ENCODE results near the gene UVRAG.
"Not testable (repeated sequence)": the region's sequence is repeated elsewhere in the genome, so short reads cannot be mapped to it uniquely, and the experiment has no call there.

UVRAG gene

GRCh38 chr11:75973710-75974109, 158.7 kb downstream of the UVRAG start:
- DNase-seq, result not testable (repeated sequence)

GRCh38 chr11:75979075-75979474, 164.1 kb downstream of the UVRAG start:
- not testable (repeated sequence) for DNase-seq

- not testable (repeated sequence) for DNase-seq
Observed at GRCh38 chr11:75979479-75980027, 164.5 kb downstream of the UVRAG start.

GRCh38 chr11:75980031-75980430, 165.0 kb downstream of the UVRAG start:
- DNase-seq, result no peak

- DNase-seq, result no peak
Observed at GRCh38 chr11:75981546-75981945, 166.5 kb downstream of the UVRAG start.

- DNase-seq, result no peak
Observed at GRCh38 chr11:75982309-75982708, 167.3 kb downstream of the UVRAG start.

- no peak for DNase-seq
Observed at GRCh38 chr11:75986966-75987365, 172.0 kb downstream of the UVRAG start.

- DNase-seq, result no peak
Observed at GRCh38 chr11:75993126-75993525, 178.1 kb downstream of the UVRAG start.

GRCh38 chr11:75994616-75995015, 179.6 kb downstream of the UVRAG start:
- no peak for DNase-seq

GRCh38 chr11:75996523-75997442, 181.8 kb downstream of the UVRAG start:
- DNase-seq, result no peak

- no peak for DNase-seq
Observed at GRCh38 chr11:76004400-76004799, 189.4 kb downstream of the UVRAG start.

GRCh38 chr11:76005756-76006155, 190.7 kb downstream of the UVRAG start:
- DNase-seq, result no peak

- DNase-seq, result no peak
Observed at GRCh38 chr11:76007166-76007565, 192.2 kb downstream of the UVRAG start.

GRCh38 chr11:76008474-76008873, 193.5 kb downstream of the UVRAG start:
- no peak for DNase-seq

- no peak for DNase-seq
Observed at GRCh38 chr11:76010051-76010450, 195.0 kb downstream of the UVRAG start.

GRCh38 chr11:76013526-76013925, 198.5 kb downstream of the UVRAG start:
- no peak for DNase-seq

GRCh38 chr11:76023236-76024068, 208.4 kb downstream of the UVRAG start:
- no peak for DNase-seq

GRCh38 chr11:76025068-76025467, 210.1 kb downstream of the UVRAG start:
- DNase-seq, result no peak

GRCh38 chr11:76025817-76026216, 210.8 kb downstream of the UVRAG start:
- DNase-seq, result no peak

GRCh38 chr11:76026281-76026680, 211.3 kb downstream of the UVRAG start:
- DNase-seq, result no peak

- no peak for DNase-seq
Observed at GRCh38 chr11:76026862-76027261, 211.9 kb downstream of the UVRAG start.

- no peak for DNase-seq
Observed at GRCh38 chr11:76030286-76030685, 215.3 kb downstream of the UVRAG start.

- no peak for DNase-seq
Observed at GRCh38 chr11:76030968-76031590, 216.1 kb downstream of the UVRAG start.

Measured in NCI-H1930 (cell line).